A673 (cell line): Measurements from ENCODE around the gene OR2F2.

Source experiments
- CTCF ChIP-seq: fragments of 300-800, 200-600 bp; sonication (generic); conservative IDR thresholded peaks from 2 replicates; pipeline ENCODE4 v1.5.1; 2017; ENCODE audit warnings: low read depth, mild to moderate bottlenecking, antibody characterized with exemption, low read length, moderate library complexity, mixed read lengths
- EZH2 ChIP-seq: fragments of 200-600 bp; sonication (generic); IDR thresholded peaks from 2 replicates; pipeline ENCODE4 v1.6.1; 2017; ENCODE audit warnings: borderline replicate concordance, low read depth, mild to moderate bottlenecking, mixed read lengths, antibody characterized with exemption, low read length; ENCODE audit not compliant: poor library complexity, severe bottlenecking

GRCh38 chr7:143953421-143953820 is 18.4 kb downstream of the OR2F2 start:
- TF ChIP-seq CTCF (no peak), EZH2 (no peak)
